ENCODE data around the gene UGT1A10. TPM values are rescaled to one million over a fixed set of nuclear protein-coding genes. Genes with fewer than 3 reads are reported as not detected.
"Not testable (repeated sequence)": the region's sequence is repeated elsewhere in the genome, so short reads cannot be mapped to it uniquely, and the experiment has no call there.

Gene UGT1A10
- total and polyA plus RNA-seq, 2 donors (not counting 1 experiment from before 2014, with no cell fraction given): not detected

DNA sequence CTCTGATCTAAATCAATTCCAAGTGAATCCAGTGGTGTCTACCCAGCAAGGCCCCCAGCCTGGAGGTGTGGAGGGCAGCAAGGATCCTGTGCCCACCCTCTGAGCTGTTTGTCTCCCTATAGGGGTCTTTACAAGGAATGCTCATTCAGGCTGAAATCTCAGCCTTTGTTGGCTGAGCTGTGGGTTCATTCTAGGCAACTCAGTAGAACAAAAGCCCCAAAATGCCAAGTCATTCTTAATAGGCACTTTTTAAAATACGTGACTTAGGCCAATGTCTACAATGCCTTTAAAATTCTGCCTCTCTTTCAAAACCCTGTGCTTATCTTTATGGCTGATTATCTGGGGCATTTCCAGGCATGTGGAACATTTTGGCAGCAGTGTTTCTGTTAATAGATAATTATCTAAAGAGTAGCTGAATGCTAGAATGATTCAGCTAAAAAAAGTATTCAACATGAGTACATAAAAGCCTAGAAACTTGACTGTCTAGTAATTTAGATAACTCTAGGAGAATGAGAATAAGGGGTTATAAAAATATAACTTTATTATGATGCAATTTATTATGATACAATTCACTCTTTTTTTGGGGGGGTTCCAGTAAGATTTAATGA is 63.9 kb downstream of the UGT1A10 start:
- Histone ChIP-seq H3K27me3 (replicated peaks in 1 of 4; ENCODE audit: control extremely low read depth in 1 of 4, control insufficient read depth in 3 of 4, insufficient read depth in 4 of 4, low read length in 3 of 4) (no peaks in the 10 kb centered on the region), H3K79me2 (ENCODE audit: control insufficient read depth, insufficient read depth, low read length) (no peaks in the 10 kb centered on the region), H3K4me2 (replicated peaks; ENCODE audit: low read depth, low read length, poor library complexity, severe bottlenecking) (no peak overlapping the region), H2AFZ (ENCODE audit: insufficient read depth, low read depth, low read length, poor library complexity, severe bottlenecking) (no peak overlapping the region), H3K36me3 (replicated peaks in 1 of 2; ENCODE audit: control extremely low read depth in 1 of 2, control insufficient read depth in 1 of 2, extremely low read depth in 1 of 2, insufficient read depth in 2 of 2, low read length in 1 of 2) (no peaks in the 10 kb centered on the region), H4K20me1 (ENCODE audit: control insufficient read depth, insufficient read depth, low read length, poor library complexity, severe bottlenecking) (no peaks in the 10 kb centered on the region), H3K4me1 (ENCODE audit: control insufficient read depth in 2 of 2, insufficient read depth in 2 of 2, low read length in 2 of 2) (no peaks in the 10 kb centered on the region), H3K9ac (ENCODE audit: low read length) (no peak overlapping the region), H3K4me3 (ENCODE audit: control extremely low read depth in 1 of 5, extremely low read depth in 1 of 5, insufficient read depth in 1 of 5, low read depth in 2 of 5, low read length in 4 of 5) (no peak overlapping the region), H3K9me3 (ENCODE audit: control extremely low read depth in 1 of 3, control insufficient read depth in 2 of 3, insufficient read depth in 1 of 3, low read length in 2 of 3) (peaks cover 0 to 8% (median 0%) of the 10 kb centered on the region in 3 donors), H3K27ac (ENCODE audit: low read length in 2 of 2) (no peak overlapping the region)
- no peak for TF ChIP-seq EZH2 (IDR thresholded peaks at IDR 0.05; ENCODE audit: borderline replicate concordance, insufficient read depth, low read depth, low read length, poor library complexity, severe bottlenecking)
- TF ChIP-seq, protein P1, sequence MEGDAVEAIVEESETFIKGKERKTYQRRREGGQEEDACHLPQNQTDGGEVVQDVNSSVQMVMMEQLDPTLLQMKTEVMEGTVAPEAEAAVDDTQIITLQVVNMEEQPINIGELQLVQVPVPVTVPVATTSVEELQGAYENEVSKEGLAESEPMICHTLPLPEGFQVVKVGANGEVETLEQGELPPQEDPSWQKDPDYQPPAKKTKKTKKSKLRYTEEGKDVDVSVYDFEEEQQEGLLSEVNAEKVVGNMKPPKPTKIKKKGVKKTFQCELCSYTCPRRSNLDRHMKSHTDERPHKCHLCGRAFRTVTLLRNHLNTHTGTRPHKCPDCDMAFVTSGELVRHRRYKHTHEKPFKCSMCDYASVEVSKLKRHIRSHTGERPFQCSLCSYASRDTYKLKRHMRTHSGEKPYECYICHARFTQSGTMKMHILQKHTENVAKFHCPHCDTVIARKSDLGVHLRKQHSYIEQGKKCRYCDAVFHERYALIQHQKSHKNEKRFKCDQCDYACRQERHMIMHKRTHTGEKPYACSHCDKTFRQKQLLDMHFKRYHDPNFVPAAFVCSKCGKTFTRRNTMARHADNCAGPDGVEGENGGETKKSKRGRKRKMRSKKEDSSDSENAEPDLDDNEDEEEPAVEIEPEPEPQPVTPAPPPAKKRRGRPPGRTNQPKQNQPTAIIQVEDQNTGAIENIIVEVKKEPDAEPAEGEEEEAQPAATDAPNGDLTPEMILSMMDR (IDR thresholded peaks at IDR 0.05): no peak
- H3K4me3 Mint-ChIP-seq: no peak overlapping the region
- no peaks in the 10 kb centered on the region for H3K4me1 Mint-ChIP-seq
- peaks cover 12% of the 10 kb centered on the region for H3K27me3 Mint-ChIP-seq
- H3K9me3 Mint-ChIP-seq (ENCODE audit: insufficient read depth): no peaks in the 10 kb centered on the region
- no CpG with 5 or more reads among the region's 1 CpG for WGBS (ENCODE audit: insufficient coverage)
- ATAC-seq (ENCODE audit: low read depth) (no peak), DNase-seq (no peak)
- ChIA-PET POLR2A (no interaction called here), CTCF (interaction anchor here (1.4 kb wide), 1 partner anchor 9 kb away, joined by 3 read pairs; no protein-coding TSS in a partner anchor)
- H3K27ac Mint-ChIP-seq: no peak overlapping the region
- intact Hi-C loops (cut with micrococcal nuclease): no loop called here

GRCh38 chr2:233700842-233701241 is 64.6 kb downstream of the UGT1A10 start:
- ATAC-seq (ENCODE audit: low read depth); H3K9me3 ChIP-seq (ENCODE audit: control extremely low read depth in 1 of 3, control insufficient read depth in 2 of 3, insufficient read depth in 1 of 3, low read length in 2 of 3); H3K4me1 Mint-ChIP-seq; H3K4me3 ChIP-seq (ENCODE audit: control extremely low read depth in 1 of 5, extremely low read depth in 1 of 5, insufficient read depth in 1 of 5, low read depth in 2 of 5, low read length in 4 of 5); H2AFZ ChIP-seq (ENCODE audit: insufficient read depth, low read depth, low read length, poor library complexity, severe bottlenecking); H3K4me2 ChIP-seq (replicated peaks; ENCODE audit: low read depth, low read length, poor library complexity, severe bottlenecking); H3K4me3 Mint-ChIP-seq; H3K27ac ChIP-seq (ENCODE audit: low read length in 2 of 2); DNase-seq; H3K36me3 ChIP-seq (replicated peaks in 1 of 2; ENCODE audit: control extremely low read depth in 1 of 2, control insufficient read depth in 1 of 2, extremely low read depth in 1 of 2, insufficient read depth in 2 of 2, low read length in 1 of 2); POLR2A ChIA-PET; intact Hi-C loops (cut with micrococcal nuclease); H3K9ac ChIP-seq (ENCODE audit: low read length); H3K27me3 ChIP-seq (replicated peaks in 1 of 4; ENCODE audit: control extremely low read depth in 1 of 4, control insufficient read depth in 3 of 4, insufficient read depth in 4 of 4, low read length in 3 of 4); H3K79me2 ChIP-seq (ENCODE audit: control insufficient read depth, insufficient read depth, low read length); H3K9me3 Mint-ChIP-seq (ENCODE audit: insufficient read depth); H4K20me1 ChIP-seq (ENCODE audit: control insufficient read depth, insufficient read depth, low read length, poor library complexity, severe bottlenecking); H3K4me1 ChIP-seq (ENCODE audit: control insufficient read depth in 2 of 2, insufficient read depth in 2 of 2, low read length in 2 of 2); H3K27ac Mint-ChIP-seq: not testable (repeated sequence)
- CTCF ChIA-PET: interaction anchor here (1.4 to 2.0 kb wide), 2 partner anchors 8 to 10 kb away, joined by 3 to 4 read pairs; no protein-coding TSS in a partner anchor
- peaks cover 17% of the 10 kb centered on the region for H3K27me3 Mint-ChIP-seq
- WGBS (ENCODE audit: insufficient coverage): no CpG with 5 or more reads among the region's 5 CpGs
